T-helper 2 cell treated with Interferon-gamma antibody and Interleukin-4, amounts not matched to agents 5 μg/mL and 100 μg/mL, for 36 hours (primary cell): Measurements from ENCODE around the gene VSIG10.

Source experiments
- DNase-seq: peaks from one replicate; pipeline ENCODE4 v3.0.0; 2021; ENCODE audit warnings: low spot score
- H3K27ac Mint-ChIP-seq: one replicate; pipeline ENCODE4 v1.8.0; 2021; ENCODE audit warnings: mild to moderate bottlenecking, mixed read lengths
- H3K27me3 Mint-ChIP-seq: one replicate; pipeline ENCODE4 v1.8.0; 2021; ENCODE audit warnings: low read depth, mixed read lengths
- H3K36me3 Mint-ChIP-seq: one replicate; pipeline ENCODE4 v1.8.0; 2021; ENCODE audit warnings: low read depth, mixed read lengths
- H3K4me1 Mint-ChIP-seq: one replicate; pipeline ENCODE4 v1.8.0; 2021; ENCODE audit warnings: low read depth, mixed read lengths
- H3K4me3 Mint-ChIP-seq: one replicate; pipeline ENCODE4 v1.8.0; 2022; ENCODE audit warnings: mild to moderate bottlenecking, moderate library complexity, mixed read lengths
- H3K9me3 Mint-ChIP-seq: one replicate; pipeline ENCODE4 v1.8.0; 2021; ENCODE audit warnings: mixed read lengths

The VSIG10 gene

DNA sequence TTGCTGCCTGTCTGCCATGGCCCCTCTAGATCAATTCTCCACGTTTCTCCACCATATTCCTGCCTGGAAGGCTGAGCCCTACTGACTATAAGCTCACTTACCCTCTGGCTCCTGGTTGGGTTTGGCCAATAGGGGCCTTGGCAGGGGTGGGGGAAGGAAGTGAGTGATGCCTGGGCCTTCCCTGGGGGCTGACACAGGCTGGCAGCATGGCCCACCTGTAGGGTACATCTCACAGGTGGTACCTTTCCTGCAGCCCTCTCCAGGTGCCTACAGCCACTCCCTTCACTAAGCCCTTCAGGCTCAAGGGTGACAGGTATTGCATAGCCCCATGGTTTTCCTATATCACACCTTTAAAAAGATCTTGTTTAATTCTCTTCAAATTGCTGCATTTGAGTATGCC lies 83.8 kb downstream of the VSIG10 start:
- Mint-ChIP-seq H3K4me3 (no peak overlapping the region), H3K9me3 (no peaks in the 10 kb centered on the region), H3K27ac (no peak overlapping the region), H3K4me1 (peaks cover 26% of the 10 kb centered on the region), H3K36me3 (peaks cover 50% of the 10 kb centered on the region), H3K27me3 (peaks cover 3% of the 10 kb centered on the region)
- DNase-seq = no peak

DNA sequence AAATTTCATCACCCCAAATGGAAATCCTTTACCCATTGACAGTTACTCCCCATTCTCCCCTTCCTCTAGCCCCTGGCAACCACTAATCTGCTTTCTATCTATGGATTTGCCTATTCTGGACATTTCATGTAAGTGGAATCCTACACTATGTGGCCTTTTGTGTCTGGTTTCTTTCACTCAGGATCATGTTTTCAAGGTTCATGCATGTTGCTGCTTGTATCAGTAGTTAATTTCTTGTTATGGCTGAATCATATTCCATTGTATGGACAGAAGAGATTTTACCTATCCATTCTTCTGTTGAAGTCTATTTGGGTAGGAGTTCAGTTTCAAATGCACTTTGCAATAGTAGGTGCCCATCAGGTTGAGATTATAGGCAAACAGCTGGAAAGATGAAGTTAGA lies 85.9 kb downstream of the VSIG10 start:
- no peaks in the 10 kb centered on the region for H3K9me3 Mint-ChIP-seq
- H3K27ac Mint-ChIP-seq = peak overlapping the region; percentile 40
- peaks cover 8% of the 10 kb centered on the region for H3K27me3 Mint-ChIP-seq
- H3K4me1 Mint-ChIP-seq = peaks cover 26% of the 10 kb centered on the region
- peak overlapping the region; percentile 98 for H3K4me3 Mint-ChIP-seq
- DNase-seq = no peak
- H3K36me3 Mint-ChIP-seq = peaks cover 39% of the 10 kb centered on the region

DNA sequence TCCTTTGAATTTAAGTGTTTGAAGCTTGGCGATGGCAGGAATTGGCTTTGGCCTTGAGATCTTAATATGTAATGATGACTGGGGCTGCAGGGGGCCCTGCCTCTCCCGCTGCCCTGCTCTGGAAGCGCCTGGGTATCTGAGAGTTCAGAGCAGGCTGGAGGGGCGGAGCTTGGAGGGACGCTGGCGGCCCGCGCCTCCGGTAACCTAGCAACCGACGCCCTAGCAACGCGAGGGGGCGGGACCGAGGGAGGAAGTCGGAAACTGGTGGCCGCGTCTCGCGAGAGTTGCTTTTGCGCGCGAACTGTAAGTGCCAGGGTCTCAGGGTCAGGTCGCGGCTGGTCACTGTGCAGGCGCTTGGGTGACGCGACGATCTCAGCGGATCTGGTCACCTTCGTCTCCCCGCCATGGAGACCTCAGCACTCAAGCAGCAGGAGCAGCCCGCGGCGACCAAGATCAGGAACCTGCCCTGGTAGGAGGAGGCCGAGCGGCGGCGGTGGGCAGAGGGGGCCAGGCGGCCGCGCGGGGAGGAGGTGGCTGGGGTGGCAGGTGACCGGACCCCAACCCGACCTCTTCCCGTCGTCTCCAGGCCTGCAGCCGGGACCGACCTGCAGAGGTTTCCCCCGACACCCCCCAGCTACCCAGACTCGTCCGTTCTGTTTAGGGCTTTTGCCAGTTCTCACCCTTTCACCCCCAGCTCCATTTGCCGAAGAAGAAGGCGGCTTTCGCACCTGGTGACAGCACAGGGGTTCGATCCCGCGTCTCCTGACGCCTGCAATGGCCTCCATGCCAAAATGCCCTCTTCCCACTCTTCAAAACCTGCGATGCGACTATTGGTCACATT lies 87.2 kb downstream of the VSIG10 start, which contains the start of gene RFC5:
Gene RFC5, plus strand, starts transcription at position 280 of the 841 bp plus-strand sequence. Its CDS starts 125 bp downstream, at position 405.
- Mint-ChIP-seq H3K36me3 (peaks cover 30% of the 10 kb centered on the region), H3K27ac (peak within 1 kb of the TSS; percentile 92), H3K9me3 (no peaks in the 10 kb centered on the region), H3K27me3 (peaks cover 8% of the 10 kb centered on the region), H3K4me1 (peaks cover 24% of the 10 kb centered on the region), H3K4me3 (peak within 1 kb of the TSS; percentile 98)
- DNase-seq = peak; percentile 96

DNA sequence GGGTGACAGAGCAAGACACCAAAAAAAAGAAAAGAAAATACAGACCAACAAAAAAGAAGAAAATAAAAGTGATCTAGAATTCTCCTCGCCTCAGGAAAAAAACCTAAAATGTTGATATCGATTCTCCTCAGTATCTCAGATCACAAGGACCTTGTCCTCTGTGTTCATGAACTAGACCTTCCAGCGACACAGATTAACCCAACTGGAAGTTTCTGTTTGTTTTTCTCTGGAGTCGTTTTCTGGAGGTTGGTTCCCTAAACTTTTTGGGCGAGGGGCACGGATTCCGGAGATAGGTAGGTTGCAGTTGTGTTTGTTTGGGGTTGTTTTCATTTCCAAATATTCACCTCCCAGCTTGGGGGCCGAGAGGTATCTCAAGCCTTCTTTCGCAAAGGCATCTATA lies 87.9 kb downstream of the VSIG10 start:
- DNase-seq = no peak
- peaks cover 8% of the 10 kb centered on the region for H3K27me3 Mint-ChIP-seq
- no peak overlapping the region for H3K27ac Mint-ChIP-seq
- H3K36me3 Mint-ChIP-seq = peaks cover 25% of the 10 kb centered on the region
- H3K4me3 Mint-ChIP-seq = peak overlapping the region; percentile 98
- H3K4me1 Mint-ChIP-seq = peaks cover 24% of the 10 kb centered on the region
- H3K9me3 Mint-ChIP-seq = no peaks in the 10 kb centered on the region

DNA sequence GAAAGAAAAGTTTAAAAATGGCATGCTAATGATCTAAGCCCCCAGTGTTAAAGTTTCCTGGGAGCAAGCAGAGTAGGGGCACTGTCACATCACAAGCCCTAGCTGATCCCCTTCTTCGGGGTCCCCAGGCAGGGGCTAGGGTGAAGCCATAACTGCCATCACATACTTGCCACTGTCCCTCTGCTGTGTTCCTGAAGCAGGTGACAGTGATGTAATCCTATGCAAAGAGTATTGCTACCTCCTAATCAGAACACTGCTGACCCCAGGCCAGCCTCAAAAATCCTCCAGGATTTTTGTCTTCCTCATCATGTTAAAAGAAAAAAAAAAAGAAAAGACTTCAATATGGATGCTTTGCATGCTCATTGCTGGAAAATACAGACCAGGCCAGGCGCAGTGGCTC lies 88.5 kb downstream of the VSIG10 start:
- Mint-ChIP-seq H3K4me3 (peak overlapping the region; percentile 3), H3K9me3 (no peaks in the 10 kb centered on the region), H3K4me1 (peaks cover 21% of the 10 kb centered on the region), H3K27me3 (peaks cover 8% of the 10 kb centered on the region), H3K27ac (no peak overlapping the region), H3K36me3 (peaks cover 18% of the 10 kb centered on the region)
- no peak for DNase-seq
